Ovary (tissue), 3 donors: Measurements from ENCODE around the gene DEDD2.
"Not testable (repeated sequence)": the region's sequence is repeated elsewhere in the genome, so short reads cannot be mapped to it uniquely, and the experiment has no call there.

ENCODE experiments used
- CTCF ChIP-seq, 3 donors: fragments of 450-650 bp in 2 of 3; fragments of 200-600 bp in 1 of 3; IDR thresholded peaks; one replicate each; pipeline versions ENCODE4 v1.5.1 to v1.8.0; 2016 to 2022; ENCODE audit warnings: antibody characterized with exemption in 3 of 3, mild to moderate bottlenecking in 1 of 3
- EP300 ChIP-seq: sonication (generic); formaldehyde crosslinking; IDR thresholded peaks from one replicate; pipeline ENCODE4 v1.6.1; 2017; ENCODE audit warnings: antibody characterized with exemption
- POLR2A ChIP-seq: fragments of 450-650 bp; IDR thresholded peaks from one replicate; pipeline ENCODE4 v1.6.1; 2017; ENCODE audit warnings: antibody characterized with exemption, mild to moderate bottlenecking, moderate library complexity
- donor health status: DM: no; HTN: no; CAD: no.

GRCh38 chr19:42266105-42266504, 48.6 kb upstream of the DEDD2 start:
- TF ChIP-seq CTCF (IDR thresholded peaks at IDR 0.05); POLR2A; EP300: not testable (repeated sequence)
